Vagina (tissue), 2 donors: ENCODE results near the gene GGTLC3.
"Not testable (repeated sequence)": the region's sequence is repeated elsewhere in the genome, so short reads cannot be mapped to it uniquely, and the experiment has no call there.

Experiments
- POLR2A ChIP-seq, 2 donors: fragments of 450-650 bp; IDR thresholded peaks; one replicate each; pipeline ENCODE4 v1.6.1; 2017; ENCODE audit warnings: antibody characterized with exemption in 2 of 2, mild to moderate bottlenecking in 2 of 2, moderate library complexity in 2 of 2
- POLR2AphosphoS5 ChIP-seq, 2 donors: sonication (generic); formaldehyde crosslinking; IDR thresholded peaks; one replicate each; pipeline ENCODE4 v1.9.0; 2017; ENCODE audit warnings: antibody characterized with exemption in 2 of 2, mild to moderate bottlenecking in 2 of 2, low read depth in 1 of 2; ENCODE audit not compliant: insufficient read depth in 1 of 2
- TF ChIP-seq, protein P1 (sequence below), 3 experiments: fragments of 450-650 bp in 2 of 3; fragments of 200-600 bp in 1 of 3; sonication (generic) in 1 of 3; IDR thresholded peaks; one replicate each; pipeline ENCODE4 v1.5.1; 2017 to 2019; ENCODE audit warnings: antibody characterized with exemption in 3 of 3, mild to moderate bottlenecking in 2 of 3, moderate library complexity in 2 of 3

DNA sequence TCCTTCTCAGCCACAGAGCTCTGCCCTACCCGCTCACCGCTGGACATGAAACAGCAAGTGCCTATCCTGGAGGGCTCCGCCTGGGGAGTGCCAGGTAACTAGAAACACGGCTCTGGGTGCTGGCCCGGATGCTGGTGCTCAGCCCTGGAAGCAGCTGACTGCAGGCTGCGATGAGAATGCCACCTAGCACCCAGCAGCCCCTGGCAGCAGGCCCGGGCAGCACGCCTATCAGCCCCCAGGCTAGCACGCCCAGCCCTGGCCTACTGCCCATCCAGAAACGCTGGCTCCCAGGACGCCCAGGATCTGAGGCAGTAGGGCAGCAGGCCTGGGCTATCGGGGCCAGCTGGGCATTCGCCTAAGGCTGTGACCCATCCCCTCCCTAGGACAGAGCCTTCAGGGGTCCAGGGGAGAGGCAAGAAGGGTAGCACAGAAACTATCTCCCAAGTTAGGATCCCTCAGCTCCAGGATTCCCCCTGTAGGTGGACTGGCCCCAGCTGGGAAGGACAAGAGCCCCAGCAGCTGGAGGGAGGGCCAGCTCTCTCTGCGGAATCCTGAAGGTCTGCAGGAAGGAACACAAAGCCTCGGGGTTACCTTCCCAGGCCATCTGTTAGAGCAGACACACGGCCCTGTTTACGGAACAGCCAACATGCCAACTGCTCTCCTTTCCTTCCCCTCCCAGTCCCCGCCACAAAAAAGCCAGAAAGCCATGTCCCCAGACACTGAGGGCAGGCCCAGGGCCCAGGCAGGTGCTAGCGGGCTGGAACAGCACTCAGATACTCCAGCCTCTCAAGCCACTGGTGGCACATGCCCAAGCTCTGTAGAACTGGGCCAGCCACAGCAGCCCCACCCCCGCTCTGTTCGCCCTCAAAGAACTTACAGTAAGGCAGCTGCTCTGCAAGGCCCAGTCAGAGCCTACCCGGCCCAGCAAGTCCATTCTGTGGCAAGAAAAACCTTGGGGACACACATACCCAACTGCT, 36.6 kb upstream of the GGTLC3 start:
- TF ChIP-seq, protein P1, sequence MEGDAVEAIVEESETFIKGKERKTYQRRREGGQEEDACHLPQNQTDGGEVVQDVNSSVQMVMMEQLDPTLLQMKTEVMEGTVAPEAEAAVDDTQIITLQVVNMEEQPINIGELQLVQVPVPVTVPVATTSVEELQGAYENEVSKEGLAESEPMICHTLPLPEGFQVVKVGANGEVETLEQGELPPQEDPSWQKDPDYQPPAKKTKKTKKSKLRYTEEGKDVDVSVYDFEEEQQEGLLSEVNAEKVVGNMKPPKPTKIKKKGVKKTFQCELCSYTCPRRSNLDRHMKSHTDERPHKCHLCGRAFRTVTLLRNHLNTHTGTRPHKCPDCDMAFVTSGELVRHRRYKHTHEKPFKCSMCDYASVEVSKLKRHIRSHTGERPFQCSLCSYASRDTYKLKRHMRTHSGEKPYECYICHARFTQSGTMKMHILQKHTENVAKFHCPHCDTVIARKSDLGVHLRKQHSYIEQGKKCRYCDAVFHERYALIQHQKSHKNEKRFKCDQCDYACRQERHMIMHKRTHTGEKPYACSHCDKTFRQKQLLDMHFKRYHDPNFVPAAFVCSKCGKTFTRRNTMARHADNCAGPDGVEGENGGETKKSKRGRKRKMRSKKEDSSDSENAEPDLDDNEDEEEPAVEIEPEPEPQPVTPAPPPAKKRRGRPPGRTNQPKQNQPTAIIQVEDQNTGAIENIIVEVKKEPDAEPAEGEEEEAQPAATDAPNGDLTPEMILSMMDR (IDR thresholded peaks at IDR 0.05): not testable (repeated sequence)
- TF ChIP-seq POLR2AphosphoS5 (IDR thresholded peaks at IDR 0.05; ENCODE audit: insufficient read depth in 1 of 2, low read depth in 1 of 2); POLR2A (IDR thresholded peaks at IDR 0.05): not testable (repeated sequence)
